ENCODE data around the gene DRGX.

DNA sequence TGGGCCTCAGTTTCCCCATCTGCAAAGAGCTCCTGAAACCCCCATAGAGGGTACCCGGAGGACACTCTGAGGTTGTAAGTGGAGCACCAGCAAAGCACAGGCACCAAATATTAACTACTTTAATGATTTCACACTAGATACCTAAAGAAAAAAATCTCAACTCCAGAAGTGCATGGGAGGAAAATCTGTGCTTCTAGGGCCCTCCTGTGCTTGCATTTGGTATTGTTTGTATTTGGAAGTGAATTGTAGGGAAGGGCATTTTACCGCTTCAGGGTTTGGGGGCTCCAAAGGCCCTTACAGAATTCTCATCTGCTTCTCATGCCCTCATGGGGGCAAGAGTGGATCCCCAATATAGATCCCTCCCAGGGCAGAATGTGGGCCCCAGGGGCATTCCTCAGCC, 22.4 kb upstream of the DRGX start:
- TF ChIP-seq HNRNPUL1 (IDR thresholded peaks at IDR 0.05; ENCODE audit: low read depth, low read length): no peak
- no peak for TF ChIP-seq RAD21 (CRISPR knock-in tag; IDR thresholded peaks at IDR 0.05)
- TF ChIP-seq ASH2L (IDR thresholded peaks at IDR 0.05; ENCODE audit: insufficient read length, low read depth, low read length): no peak
- TF ChIP-seq ZFX (CRISPR knock-in tag; IDR thresholded peaks at IDR 0.05; ENCODE audit: low read depth): no peak
- no peak for TF ChIP-seq EZH2 (conservative IDR thresholded peaks at IDR 0.05; ENCODE audit: low read depth, low read length)
- no peak for TF ChIP-seq ZNF17 (CRISPR knock-in tag; IDR thresholded peaks at IDR 0.05)
- TF ChIP-seq ZNF572 (CRISPR knock-in tag; IDR thresholded peaks at IDR 0.05): no peak
- no peak for TF ChIP-seq EP300 (IDR thresholded peaks at IDR 0.05; ENCODE audit: low read depth in 2 of 2, low read length in 2 of 2)
- TF ChIP-seq EP300 (CRISPR knock-in tag; IDR thresholded peaks at IDR 0.05; ENCODE audit: borderline replicate concordance): no peak
- TF ChIP-seq POLR2A (IDR thresholded peaks at IDR 0.05; ENCODE audit: insufficient read depth in 1 of 2, low read depth in 2 of 2, low read length in 2 of 2): no peak
- no peak for TF ChIP-seq CTCF (CRISPR knock-in tag; IDR thresholded peaks at IDR 0.05)
- TF ChIP-seq ZKSCAN1 (IDR thresholded peaks at IDR 0.05; ENCODE audit: low read length): no peak
- no peak for TF ChIP-seq ZNF138 (CRISPR knock-in tag; IDR thresholded peaks at IDR 0.05; ENCODE audit: low read depth)
- TF ChIP-seq MIER2 (CRISPR knock-in tag; IDR thresholded peaks at IDR 0.05): no peak

Measured in HepG2 (cell line).